GM20000 (cell line): Measurements from ENCODE around the gene ACSS2.

ENCODE experiments used
- DNase-seq: peaks from one replicate; pipeline ENCODE4 v3.0.0; 2012; ENCODE audit warnings: low spot score
- CTCF ChIP-seq: IDR thresholded peaks from 2 replicates; pipeline ENCODE4 v1.5.1; 2012; ENCODE audit warnings: mild to moderate bottlenecking, control low read depth; ENCODE audit errors: extremely low read depth, missing control alignments

Gene ACSS2

DNA sequence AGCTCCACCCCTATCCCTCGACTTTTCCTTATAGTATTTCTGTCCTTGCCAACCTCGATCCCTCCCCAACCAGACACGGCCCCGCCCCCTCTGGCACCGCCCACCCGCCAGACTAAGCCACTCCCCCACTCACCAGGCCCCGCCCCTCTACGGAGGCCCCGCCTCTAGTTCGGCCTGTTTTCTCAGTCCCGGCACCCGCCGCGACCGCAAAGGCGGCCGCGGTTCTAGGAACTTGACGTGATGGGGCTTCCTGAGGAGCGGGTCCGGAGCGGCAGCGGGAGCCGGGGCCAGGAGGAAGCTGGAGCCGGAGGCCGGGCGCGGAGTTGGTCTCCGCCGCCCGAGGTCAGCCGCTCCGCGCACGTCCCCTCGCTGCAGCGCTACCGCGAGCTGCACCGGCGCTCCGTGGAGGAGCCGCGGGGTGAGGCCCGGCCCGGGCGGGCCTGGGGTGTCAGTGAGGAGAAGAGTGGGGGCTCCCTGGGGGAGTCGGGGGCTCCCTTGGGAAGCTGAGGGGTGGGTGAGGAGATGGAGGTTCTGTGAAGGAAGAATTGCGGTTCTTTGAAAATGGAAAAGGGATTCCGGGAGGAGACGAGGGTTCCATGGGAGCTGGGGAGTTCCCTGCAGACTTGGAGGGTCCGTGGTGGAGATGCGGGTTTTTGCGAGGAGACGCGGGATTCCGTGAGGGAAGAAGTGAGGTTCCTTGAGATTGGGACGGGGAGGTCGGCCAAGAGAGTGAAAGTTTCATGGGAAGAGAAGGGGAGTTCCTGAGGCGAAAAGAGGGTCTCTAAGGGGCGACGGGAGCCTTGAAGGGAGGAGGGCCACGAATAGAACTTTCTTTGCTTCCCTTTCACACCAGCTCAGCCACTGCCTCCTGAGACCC, at the start of gene ACSS2:
ACSS2 (plus strand) TSS at position 207 of the 877 bp plus-strand sequence; CDS start at position 241, 34 bp downstream.
- DNase-seq: peak; percentile 93
- no peak for TF ChIP-seq CTCF

DNA sequence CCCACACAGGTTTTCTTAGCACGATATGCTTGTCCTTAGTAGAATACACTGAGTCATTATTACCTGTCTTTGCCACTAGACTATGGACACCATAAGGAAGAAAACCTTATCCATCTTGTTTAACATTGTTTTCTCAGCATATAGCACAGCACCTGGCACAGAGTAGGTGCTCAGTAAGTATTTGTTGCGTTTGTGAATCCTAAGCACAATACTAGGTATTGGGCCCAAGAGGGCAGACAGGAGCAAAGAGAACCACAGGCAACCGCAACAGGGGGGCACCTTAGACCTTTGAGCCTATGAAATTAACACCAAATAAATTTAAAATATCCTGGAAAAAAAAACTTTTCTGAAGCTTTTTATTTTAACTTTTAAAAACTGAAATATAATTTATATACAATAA, 47.2 kb upstream of the ACSS2 start:
- TF ChIP-seq CTCF: no peak
- DNase-seq: no peak

DNA sequence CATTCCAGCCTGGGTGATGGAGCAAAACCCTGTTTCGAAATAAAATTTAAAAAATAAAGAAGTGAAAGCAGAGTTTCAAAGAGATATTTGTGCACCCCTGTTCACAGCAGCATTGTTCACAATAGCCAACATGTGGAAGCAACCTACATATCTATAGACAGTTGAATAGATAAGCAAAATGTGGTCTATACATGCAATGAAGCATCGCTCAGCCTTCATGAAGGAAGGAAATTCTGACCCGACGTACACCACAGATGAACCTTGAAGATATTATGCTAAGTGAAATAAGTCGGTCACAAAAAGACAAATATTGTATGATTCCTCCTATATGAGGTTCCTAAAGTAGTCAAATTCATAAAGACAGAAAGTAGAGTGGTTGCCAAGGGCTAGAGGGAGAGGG, 44.5 kb upstream of the ACSS2 start:
- no peak for DNase-seq
- TF ChIP-seq CTCF: no peak

GRCh38 chr20:34834459-34834893, 41.9 kb upstream of the ACSS2 start:
- no peak for TF ChIP-seq CTCF
- DNase-seq: peak; percentile 44

DNA sequence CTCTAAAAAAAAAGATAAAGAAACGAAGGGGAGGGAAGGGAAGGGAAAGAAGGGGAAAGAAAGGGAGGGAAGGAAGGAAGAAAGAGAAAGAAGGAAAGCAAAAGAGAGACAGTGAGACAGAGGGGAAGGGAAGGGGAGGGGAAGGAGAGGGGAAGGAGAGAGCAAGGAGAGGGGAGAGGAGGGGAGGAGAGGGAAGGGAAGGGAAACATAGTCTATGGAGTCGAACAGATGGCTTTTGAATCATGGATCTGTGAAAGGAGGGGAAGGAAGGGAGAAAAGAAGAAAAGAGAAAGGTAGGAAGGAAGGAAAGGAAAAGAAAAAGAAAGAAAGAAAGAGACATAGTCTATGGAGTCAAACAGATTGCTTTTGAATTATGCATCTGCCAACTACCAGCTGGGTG, 34.3 kb upstream of the ACSS2 start:
- TF ChIP-seq CTCF: no peak

GRCh38 chr20:34843421-34843820, 33.0 kb upstream of the ACSS2 start:
- TF ChIP-seq CTCF: no peak
- DNase-seq: no peak

More for the DNA sequence above, 34.3 kb upstream of the ACSS2 start:
- no peak for DNase-seq

GRCh38 chr20:34848597-34848996, 27.8 kb upstream of the ACSS2 start:
- no peak for TF ChIP-seq CTCF
- no peak for DNase-seq
